ENCODE data around the gene PTN.
"Not testable (repeated sequence)": the region's sequence is repeated elsewhere in the genome, so short reads cannot be mapped to it uniquely, and the experiment has no call there.

Gene PTN

DNA sequence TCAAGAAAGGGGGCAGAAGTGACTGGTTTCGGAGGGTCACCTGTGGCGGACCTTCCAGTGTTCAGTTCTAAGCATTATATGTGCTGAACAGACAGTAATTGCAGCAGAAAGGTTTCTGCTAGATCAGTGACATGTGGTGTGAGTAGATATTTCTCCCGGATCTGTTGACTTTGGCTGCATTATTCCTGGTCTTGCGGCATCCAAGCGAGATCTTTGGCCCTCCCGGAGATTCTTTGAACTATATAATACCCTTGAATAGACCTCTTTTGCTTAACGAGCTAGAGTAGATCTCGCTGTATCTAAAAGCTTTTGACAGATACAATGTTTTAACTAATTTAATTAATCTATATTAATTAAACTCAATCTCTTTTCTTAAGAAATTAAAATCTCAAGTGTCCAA is 99.8 kb downstream of the PTN start:
- no peak for TF ChIP-seq SPI1 (IDR thresholded peaks at IDR 0.05; ENCODE audit: borderline replicate concordance, low read depth)
- TF ChIP-seq, protein P1, sequence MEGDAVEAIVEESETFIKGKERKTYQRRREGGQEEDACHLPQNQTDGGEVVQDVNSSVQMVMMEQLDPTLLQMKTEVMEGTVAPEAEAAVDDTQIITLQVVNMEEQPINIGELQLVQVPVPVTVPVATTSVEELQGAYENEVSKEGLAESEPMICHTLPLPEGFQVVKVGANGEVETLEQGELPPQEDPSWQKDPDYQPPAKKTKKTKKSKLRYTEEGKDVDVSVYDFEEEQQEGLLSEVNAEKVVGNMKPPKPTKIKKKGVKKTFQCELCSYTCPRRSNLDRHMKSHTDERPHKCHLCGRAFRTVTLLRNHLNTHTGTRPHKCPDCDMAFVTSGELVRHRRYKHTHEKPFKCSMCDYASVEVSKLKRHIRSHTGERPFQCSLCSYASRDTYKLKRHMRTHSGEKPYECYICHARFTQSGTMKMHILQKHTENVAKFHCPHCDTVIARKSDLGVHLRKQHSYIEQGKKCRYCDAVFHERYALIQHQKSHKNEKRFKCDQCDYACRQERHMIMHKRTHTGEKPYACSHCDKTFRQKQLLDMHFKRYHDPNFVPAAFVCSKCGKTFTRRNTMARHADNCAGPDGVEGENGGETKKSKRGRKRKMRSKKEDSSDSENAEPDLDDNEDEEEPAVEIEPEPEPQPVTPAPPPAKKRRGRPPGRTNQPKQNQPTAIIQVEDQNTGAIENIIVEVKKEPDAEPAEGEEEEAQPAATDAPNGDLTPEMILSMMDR (IDR thresholded peaks at IDR 0.05; ENCODE audit: insufficient read depth, low read length): no peak
- no peak for TF ChIP-seq GABPA (IDR thresholded peaks at IDR 0.05; ENCODE audit: low read depth)
- DNase-seq (ENCODE audit: low read depth in 1 of 2, low spot score in 1 of 2): no peak
- Histone ChIP-seq H3K4me3 (replicated peaks; ENCODE audit: insufficient read depth, low read length) (no peak overlapping the region), H3K27me3 (ENCODE audit: insufficient read depth, poor library complexity, severe bottlenecking) (no peaks in the 10 kb centered on the region), H3K27ac (replicated peaks) (no peak overlapping the region)

DNA sequence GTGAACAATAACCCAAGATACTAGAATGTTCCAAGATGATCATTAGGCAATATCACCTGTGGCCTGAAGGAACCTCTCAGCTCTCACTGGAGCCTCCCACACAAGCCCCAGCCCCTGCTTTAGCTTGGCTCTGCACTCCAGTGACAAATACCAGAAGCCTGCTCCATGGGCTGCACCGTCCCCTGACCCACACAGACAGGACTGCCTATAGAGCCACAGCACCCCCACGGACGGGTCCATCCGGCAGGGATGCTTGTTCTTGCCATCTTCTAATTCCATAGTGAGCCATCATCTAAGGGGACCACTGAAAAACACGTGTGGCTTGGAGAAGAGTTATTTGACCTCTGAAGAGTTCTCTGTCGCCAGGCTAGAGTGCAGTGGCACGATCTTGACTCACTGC is 100.9 kb downstream of the PTN start:
- H3K4me3 ChIP-seq (replicated peaks; ENCODE audit: insufficient read depth, low read length): no peak overlapping the region
- DNase-seq (ENCODE audit: low read depth in 1 of 2, low spot score in 1 of 2): no peak
- H3K27ac ChIP-seq (replicated peaks): no peak overlapping the region
- TF ChIP-seq, protein P1 (IDR thresholded peaks at IDR 0.05; ENCODE audit: insufficient read depth, low read length): no peak
- TF ChIP-seq SPI1 (IDR thresholded peaks at IDR 0.05; ENCODE audit: borderline replicate concordance, low read depth) (no peak), GABPA (IDR thresholded peaks at IDR 0.05; ENCODE audit: low read depth) (no peak), POLR2AphosphoS5 (IDR thresholded peaks at IDR 0.05; ENCODE audit: low read depth) (no peak)
- TF ChIP-seq, protein P2, sequence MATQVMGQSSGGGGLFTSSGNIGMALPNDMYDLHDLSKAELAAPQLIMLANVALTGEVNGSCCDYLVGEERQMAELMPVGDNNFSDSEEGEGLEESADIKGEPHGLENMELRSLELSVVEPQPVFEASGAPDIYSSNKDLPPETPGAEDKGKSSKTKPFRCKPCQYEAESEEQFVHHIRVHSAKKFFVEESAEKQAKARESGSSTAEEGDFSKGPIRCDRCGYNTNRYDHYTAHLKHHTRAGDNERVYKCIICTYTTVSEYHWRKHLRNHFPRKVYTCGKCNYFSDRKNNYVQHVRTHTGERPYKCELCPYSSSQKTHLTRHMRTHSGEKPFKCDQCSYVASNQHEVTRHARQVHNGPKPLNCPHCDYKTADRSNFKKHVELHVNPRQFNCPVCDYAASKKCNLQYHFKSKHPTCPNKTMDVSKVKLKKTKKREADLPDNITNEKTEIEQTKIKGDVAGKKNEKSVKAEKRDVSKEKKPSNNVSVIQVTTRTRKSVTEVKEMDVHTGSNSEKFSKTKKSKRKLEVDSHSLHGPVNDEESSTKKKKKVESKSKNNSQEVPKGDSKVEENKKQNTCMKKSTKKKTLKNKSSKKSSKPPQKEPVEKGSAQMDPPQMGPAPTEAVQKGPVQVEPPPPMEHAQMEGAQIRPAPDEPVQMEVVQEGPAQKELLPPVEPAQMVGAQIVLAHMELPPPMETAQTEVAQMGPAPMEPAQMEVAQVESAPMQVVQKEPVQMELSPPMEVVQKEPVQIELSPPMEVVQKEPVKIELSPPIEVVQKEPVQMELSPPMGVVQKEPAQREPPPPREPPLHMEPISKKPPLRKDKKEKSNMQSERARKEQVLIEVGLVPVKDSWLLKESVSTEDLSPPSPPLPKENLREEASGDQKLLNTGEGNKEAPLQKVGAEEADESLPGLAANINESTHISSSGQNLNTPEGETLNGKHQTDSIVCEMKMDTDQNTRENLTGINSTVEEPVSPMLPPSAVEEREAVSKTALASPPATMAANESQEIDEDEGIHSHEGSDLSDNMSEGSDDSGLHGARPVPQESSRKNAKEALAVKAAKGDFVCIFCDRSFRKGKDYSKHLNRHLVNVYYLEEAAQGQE (IDR thresholded peaks at IDR 0.05; ENCODE audit: insufficient replicate concordance, low read depth): no peak
- H3K27me3 ChIP-seq (ENCODE audit: insufficient read depth, poor library complexity, severe bottlenecking): no peaks in the 10 kb centered on the region

DNA sequence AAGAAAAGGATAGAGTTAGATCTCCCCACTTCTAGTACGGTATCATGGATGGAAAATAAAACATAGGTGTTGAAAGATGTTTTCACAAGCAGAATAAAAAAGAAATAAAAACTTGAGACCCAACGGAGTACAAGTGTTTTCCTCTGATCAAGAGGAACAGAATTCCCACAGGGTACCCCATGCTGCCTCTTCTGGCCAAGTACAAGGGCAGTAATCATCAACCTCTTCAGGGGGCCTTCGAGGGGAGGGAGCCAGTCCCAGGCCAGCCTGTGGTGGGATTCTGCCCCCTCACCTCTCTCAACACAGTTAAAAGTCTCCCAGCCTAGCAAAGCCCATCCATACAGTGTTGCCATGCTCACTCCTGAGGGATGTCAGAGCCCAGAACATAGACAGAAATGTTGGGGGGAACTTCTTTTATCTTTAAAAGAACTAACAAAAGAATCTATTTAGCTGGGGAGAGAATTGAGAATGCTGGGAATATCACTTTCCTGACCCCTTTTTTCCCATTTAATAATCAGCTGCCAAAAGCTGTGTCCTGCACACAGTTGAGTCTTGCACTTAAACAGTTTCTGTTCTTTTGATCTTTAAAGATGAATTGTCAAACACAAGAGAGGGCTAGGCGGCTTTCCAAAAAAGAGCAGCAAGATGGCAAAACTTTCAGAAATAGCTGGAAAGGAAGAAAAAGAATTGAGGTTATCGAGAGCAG is 101.7 kb downstream of the PTN start:
- Histone ChIP-seq H3K4me3 (replicated peaks; ENCODE audit: insufficient read depth, low read length) (no peak overlapping the region), H3K27me3 (ENCODE audit: insufficient read depth, poor library complexity, severe bottlenecking) (no peaks in the 10 kb centered on the region), H3K27ac (replicated peaks) (no peak overlapping the region)
- no peak for TF ChIP-seq GABPA (IDR thresholded peaks at IDR 0.05; ENCODE audit: low read depth)
- TF ChIP-seq, protein P1 (IDR thresholded peaks at IDR 0.05; ENCODE audit: insufficient read depth, low read length): no peak
- no peak for TF ChIP-seq POLR2AphosphoS5 (IDR thresholded peaks at IDR 0.05; ENCODE audit: low read depth)
- no peak for TF ChIP-seq SPI1 (IDR thresholded peaks at IDR 0.05; ENCODE audit: borderline replicate concordance, low read depth)
- no peak for DNase-seq (ENCODE audit: low read depth in 1 of 2, low spot score in 1 of 2)

DNA sequence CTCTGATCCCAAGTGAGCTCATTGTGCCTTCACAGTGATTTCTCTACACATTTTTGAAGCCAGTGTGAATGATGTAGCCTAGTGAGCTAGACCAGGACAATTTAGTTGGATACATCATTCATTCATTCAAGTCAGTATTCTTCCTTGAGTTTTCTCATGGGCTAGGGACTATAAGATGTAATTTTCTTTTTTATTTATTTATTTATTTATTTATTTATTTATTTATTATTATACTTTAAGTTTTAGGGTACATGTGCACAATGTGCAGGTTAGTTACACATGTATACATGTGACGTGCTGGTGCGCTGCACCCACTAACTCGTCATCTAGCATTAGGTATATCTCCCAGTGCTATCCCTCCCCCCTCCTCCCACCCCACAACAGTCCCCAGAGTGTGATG is 104.3 kb downstream of the PTN start:
- H3K27me3 ChIP-seq (ENCODE audit: insufficient read depth, poor library complexity, severe bottlenecking); H3K27ac ChIP-seq (replicated peaks); DNase-seq (ENCODE audit: low read depth in 1 of 2, low spot score in 1 of 2); H3K4me3 ChIP-seq (replicated peaks; ENCODE audit: insufficient read depth, low read length): not testable (repeated sequence)

DNA sequence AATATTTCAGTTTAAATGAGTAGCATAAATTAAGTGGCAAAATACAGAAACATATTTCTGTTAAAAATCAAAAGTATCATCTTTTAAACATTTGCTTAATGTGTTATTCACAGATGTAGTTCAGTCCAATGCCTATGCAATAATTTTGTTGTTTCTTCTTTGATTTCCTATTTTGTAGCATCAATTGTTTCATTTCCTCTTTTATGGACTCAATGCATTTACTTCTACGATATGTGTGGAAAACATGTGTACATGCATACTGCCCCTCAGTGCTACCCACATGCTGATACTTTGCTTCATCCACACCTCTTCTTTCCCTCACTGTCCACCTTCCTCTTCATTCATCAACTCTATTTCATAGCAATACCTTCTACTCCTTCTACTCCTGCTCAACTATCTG is 108.1 kb downstream of the PTN start:
- no peaks in the 10 kb centered on the region for H3K27me3 ChIP-seq (ENCODE audit: insufficient read depth, poor library complexity, severe bottlenecking)
- H3K27ac ChIP-seq (replicated peaks): no peak overlapping the region
- no peak for DNase-seq (ENCODE audit: low read depth in 1 of 2, low spot score in 1 of 2)
- H3K4me3 ChIP-seq (replicated peaks; ENCODE audit: insufficient read depth, low read length): no peak overlapping the region
- TF ChIP-seq, protein P1 (IDR thresholded peaks at IDR 0.05; ENCODE audit: insufficient read depth, low read length): no peak

Data from HL-60 (cell line).